DMS114 treated with DMSO at 0.1 percent for 48 hours (cell line): ENCODE results near the gene PEX5.
A peak's percentile ranks its signal among the peaks of the same experiment; 100 is the strongest.
"Not testable (repeated sequence)": the region's sequence is repeated elsewhere in the genome, so short reads cannot be mapped to it uniquely, and the experiment has no call there.

Experiments used
- DNase-seq: peaks from one replicate; lab custom pipeline; 2025; ENCODE audit not compliant: unreplicated experiment; lab: John Stamatoyannopoulos, UW

Gene PEX5

DNA sequence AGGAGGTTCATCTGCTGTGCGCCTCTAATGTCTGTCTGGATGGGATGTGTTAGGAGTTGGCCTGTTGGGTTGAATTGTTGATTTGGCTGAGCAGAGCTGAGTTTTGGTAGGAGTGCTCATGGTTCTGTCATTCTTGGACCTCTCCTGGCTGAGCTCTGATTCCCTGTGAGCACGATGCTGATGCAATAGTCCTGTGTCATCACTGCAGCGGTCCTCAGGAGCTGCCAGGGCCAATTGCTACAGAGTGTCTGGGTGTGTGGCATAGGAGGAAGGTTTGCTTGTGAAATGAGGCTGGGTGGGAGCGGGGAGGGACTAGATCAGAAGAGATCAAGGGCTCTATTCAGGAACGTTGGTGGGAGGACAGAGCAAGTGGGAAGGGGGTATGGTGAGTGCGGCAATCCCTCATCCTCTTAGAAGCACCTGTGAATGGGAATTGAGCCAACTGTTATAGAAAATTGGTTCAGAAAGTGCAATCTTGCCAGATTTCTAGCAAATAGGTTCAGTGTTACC, 21.2 kb downstream of the PEX5 start:
- DNase-seq: no peak

DNA sequence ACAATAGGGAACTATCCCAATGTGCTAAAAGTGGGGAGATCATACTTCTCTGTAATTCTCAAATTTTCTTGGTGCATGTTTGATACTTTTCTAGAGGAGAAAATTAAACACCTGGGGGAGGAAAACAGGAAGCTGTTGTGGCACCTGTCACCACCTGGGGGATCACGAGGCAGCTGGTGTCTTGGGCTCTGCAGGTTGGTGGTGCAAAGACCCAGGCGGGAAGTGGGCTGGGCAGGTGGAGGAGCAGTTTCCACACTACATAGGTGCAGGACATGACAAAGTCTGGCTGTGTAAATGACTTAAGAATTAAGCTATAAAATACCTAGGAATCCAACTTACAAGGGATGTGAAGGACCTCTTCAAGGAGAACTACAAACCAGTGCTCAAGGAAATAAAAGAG, 23.2 kb downstream of the PEX5 start:
- no peak for DNase-seq

DNA sequence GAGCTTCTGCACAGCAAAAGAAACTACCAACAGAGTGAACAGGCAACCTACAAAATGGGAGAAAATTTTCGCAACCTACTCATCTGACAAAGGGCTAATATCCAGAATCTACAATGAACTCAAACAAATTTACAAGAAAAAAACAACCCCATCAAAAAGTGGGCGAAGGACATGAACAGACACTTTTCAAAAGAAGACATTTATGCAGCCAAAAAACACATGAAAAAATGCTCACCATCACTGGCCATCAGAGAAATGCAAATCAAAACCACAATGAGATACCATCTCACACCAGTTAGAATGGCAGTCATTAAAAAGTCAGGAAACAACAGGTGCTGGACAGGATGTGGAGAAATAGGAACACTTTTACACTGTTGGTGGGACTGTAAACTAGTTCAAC, 24.3 kb downstream of the PEX5 start:
- DNase-seq: not testable (repeated sequence)

GRCh38 chr12:7217475-7218069, 28.1 kb downstream of the PEX5 start:
- no peak for DNase-seq

GRCh38 chr12:7219599-7220243, 30.2 kb downstream of the PEX5 start:
- peak; percentile 71 for DNase-seq

DNA sequence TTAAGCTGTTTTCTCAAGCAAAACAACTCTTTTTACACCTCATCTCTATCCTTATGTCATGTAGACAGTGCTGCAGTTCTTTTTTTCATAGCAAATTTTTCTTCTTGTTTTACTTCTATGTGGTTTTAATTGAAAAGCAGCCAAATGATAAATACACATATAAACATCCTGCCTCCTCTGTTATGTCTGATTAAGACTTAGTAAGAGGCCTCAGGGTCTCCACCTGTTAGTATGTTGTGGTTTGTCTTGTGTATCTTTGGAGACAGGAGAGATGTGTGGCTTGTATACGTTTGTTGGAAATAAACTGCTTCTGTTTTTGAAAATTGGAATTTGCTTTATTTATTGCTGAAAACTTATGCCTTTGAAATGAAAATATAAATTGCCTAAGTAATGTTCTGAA, 32.0 kb downstream of the PEX5 start:
- DNase-seq: no peak

DNA sequence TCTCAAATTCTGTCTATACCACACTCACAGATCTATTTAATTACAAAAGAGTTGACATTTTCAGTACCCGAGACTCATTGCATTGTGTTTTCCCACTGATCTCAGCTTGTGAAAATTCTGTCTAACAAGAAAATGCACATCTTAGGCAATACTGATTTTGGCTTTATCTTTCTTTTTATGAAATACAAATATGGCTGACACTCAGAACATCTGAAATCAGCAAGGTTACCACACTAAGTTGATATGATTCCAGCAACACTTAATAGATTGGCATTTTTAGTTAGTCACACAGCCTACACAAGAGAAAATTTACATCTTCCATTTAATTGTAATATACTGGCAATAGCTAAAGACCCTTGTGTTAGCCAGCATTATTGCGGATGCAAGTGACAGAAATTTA, 40.3 kb downstream of the PEX5 start:
- no peak for DNase-seq

DNA sequence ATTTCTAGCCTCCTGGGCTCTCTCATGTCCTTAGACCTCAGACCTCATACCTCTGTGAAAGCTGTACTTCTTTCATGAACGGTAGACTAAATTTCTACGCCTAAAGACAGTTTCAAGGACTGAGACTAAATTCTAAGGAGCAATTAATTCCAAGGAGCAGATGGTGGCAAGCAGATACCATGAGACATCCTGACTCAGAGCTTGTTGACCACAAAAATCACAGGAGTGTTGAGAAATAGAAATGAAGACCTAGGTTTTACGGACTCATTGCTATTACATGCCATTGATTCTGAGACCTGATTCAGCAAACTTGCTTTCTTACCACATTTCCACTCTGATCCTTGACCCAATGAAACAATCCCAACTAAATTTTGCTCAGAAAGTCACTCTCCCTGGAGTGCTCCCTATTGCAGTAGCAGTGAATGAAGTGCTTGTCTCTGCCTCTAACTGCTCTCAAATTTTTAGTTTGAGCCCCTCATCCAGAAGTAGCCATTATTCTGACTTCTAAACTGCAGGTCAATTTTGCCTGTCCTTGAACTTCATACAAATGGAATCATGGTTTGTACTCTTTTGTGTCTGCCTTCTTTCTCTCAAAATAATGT, 52.0 kb downstream of the PEX5 start:
- DNase-seq: no peak

DNA sequence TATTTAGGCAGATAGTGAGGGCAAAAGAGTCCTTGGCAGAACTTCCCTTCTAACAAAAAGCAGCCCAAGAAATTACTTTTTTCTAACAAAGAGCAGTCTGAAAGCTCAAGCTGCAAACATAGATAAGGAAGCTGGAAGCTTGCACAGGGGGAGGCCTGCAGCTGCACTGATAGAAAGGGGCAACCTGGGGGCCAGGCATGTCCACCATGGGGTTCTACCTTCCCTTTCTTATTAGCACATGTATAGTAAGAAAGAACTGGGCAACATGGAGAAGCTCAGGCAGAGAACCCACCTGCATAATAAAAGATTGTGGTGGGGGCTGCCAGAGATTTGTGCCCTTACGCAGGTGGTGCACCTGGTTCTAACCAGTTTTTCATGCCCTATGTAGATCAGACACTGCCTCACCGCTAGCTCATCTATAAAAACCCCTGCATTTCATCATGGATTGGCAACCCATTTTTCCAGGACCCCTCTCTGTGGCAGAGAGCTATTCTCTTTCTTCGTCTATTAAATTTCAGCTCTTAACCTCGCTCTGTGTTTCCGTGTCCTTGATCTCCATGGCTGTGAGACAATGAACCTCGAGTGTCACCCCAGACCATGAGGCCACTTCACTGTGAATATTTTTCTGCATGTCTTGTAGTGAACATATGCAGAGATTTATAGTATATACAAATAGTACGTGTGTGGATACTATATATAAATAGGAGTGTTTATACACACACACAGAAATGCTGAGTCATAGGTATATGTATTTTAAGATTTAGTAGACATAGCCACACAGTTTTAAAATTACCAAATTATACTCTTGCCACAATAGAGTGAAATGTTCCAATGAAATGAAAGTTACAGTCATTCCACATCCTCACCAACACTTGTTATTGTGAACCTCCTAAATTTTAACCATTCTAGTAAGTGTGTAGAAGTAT, 53.0 kb downstream of the PEX5 start:
- no peak for DNase-seq

DNA sequence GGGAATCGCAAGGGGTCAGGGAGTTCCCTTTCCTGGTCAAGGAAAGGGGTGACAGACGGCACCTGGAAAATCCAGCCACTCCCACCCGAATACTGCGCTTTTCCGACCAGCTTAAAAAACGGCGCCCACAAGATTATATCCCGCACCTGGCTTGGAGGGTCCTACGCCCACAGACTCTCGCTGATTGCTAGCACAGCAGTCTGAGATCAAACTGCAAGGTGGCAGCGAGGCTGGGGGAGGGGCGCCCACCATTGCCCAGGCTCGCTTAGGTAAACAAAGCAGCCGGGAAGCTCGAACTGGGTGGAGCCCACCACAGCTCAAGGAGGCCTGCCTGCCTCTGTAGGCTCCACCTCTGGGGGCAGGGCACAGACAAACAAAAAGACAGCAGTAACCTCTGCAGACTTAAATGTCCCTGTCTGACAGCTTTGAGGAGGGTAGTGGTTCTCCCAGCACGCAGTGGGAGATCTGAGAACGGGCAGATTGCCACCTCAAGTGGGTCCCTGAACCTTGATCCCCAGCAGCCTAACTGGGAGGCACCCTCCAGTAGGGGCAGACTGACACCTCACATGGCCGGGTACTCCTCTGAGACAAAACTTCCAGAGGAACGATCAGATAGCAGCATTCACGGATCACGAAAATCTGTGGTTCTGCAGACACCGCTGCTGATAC, 62.0 kb downstream of the PEX5 start:
- not testable (repeated sequence) for DNase-seq

DNA sequence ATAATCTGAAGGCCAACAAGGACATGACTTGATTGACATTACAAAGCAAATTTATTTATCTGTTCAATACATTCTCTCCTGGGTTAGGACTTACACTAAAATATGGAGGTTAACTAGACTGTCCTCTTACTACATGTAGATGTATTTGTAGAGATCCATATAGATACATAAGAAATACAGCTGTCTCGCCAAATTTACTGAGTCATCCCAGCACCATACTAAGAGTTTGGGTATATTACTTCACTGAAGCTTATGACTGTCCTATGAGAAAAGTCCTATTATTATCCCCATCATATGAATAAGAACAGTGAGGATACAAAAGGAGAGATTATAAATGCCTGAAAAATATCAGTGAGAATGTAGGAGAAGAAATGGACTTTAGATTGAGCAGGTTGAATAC, 69.6 kb downstream of the PEX5 start:
- no peak for DNase-seq
